ENCODE data around the gene RNF222.
A peak's percentile ranks its signal among the peaks of the same experiment; 100 is the strongest.
"Not testable (repeated sequence)": the region's sequence is repeated elsewhere in the genome, so short reads cannot be mapped to it uniquely, and the experiment has no call there.

The RNF222 gene

GRCh38 chr17:8377422-8377821, 20.2 kb downstream of the RNF222 start:
- DNase-seq: no peak

GRCh38 chr17:8376271-8377067, 21.2 kb downstream of the RNF222 start, which contains the start of gene KRABD2:
Gene KRABD2, minus strand, starts transcription at chr17:8376704.
- DNase-seq: peak; percentile 87

GRCh38 chr17:8375738-8376259, 21.8 kb downstream of the RNF222 start:
- peak; percentile 33 for DNase-seq

GRCh38 chr17:8373856-8374255, 23.8 kb downstream of the RNF222 start:
- DNase-seq: not testable (repeated sequence)

GRCh38 chr17:8372422-8372821, 25.2 kb downstream of the RNF222 start:
- DNase-seq: no peak

- DNase-seq: no peak
Observed at GRCh38 chr17:8371786-8372185, 25.8 kb downstream of the RNF222 start.

- no peak for DNase-seq
Observed at GRCh38 chr17:8369944-8370343, 27.7 kb downstream of the RNF222 start.

- no peak for DNase-seq
Observed at GRCh38 chr17:8368193-8368592, 29.4 kb downstream of the RNF222 start.

- DNase-seq: no peak
Observed at GRCh38 chr17:8366231-8366630, 31.4 kb downstream of the RNF222 start.

GRCh38 chr17:8365143-8365542, 32.5 kb downstream of the RNF222 start:
- no peak for DNase-seq

GRCh38 chr17:8362651-8363332, 34.8 kb downstream of the RNF222 start:
- DNase-seq: no peak

GRCh38 chr17:8360751-8361150, 36.9 kb downstream of the RNF222 start:
- DNase-seq: no peak

GRCh38 chr17:8360260-8360659, 37.4 kb downstream of the RNF222 start:
- DNase-seq: no peak

- no peak for DNase-seq
Observed at GRCh38 chr17:8359769-8360168, 37.9 kb downstream of the RNF222 start.

GRCh38 chr17:8357910-8358309, 39.7 kb downstream of the RNF222 start:
- DNase-seq: no peak

GRCh38 chr17:8354236-8354635, 43.4 kb downstream of the RNF222 start:
- DNase-seq: no peak

GRCh38 chr17:8353736-8354135, 43.9 kb downstream of the RNF222 start:
- DNase-seq: no peak

GRCh38 chr17:8350339-8350738, 47.3 kb downstream of the RNF222 start:
- no peak for DNase-seq

- DNase-seq: not testable (repeated sequence)
Observed at GRCh38 chr17:8347001-8347400, 50.6 kb downstream of the RNF222 start.

GRCh38 chr17:8345951-8346665, 51.5 kb downstream of the RNF222 start:
- no peak for DNase-seq

GRCh38 chr17:8345052-8345690, 52.5 kb downstream of the RNF222 start:
- no peak for DNase-seq

GRCh38 chr17:8341456-8341855, 56.2 kb downstream of the RNF222 start:
- DNase-seq: no peak
